ENCODE data around the gene FRMPD2. TPM values are rescaled to one million over a fixed set of nuclear protein-coding genes. Genes with fewer than 3 reads are reported as not detected.

Gene FRMPD2
- total and polyA plus RNA-seq, 2 donors from 2014 or later, result 0.34 to 0.47 TPM

DNA sequence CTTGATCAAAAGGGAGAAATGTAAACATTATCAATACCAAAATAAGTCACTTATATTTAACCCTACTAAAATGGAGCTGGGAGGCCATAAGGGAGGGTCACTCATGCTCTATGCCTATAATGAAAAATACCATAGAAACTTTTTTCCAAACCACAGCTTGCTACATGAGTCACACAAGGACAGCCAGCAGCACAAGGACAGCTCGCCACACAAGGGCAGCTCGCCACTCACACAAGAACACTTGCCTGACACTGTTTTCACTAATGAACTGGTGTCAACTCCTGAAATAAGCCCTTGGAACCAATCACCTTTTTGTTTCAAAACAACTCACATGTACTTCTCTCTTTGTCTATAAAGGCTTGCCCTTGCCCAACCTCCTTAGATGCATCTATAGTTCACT lies 43.3 kb downstream of the FRMPD2 start:
- no peak for FAIRE-seq
- H3K27me3 ChIP-seq (ENCODE audit: control insufficient read depth, insufficient read depth, low read length), result no peaks in the 10 kb centered on the region
- TF ChIP-seq, protein P1, sequence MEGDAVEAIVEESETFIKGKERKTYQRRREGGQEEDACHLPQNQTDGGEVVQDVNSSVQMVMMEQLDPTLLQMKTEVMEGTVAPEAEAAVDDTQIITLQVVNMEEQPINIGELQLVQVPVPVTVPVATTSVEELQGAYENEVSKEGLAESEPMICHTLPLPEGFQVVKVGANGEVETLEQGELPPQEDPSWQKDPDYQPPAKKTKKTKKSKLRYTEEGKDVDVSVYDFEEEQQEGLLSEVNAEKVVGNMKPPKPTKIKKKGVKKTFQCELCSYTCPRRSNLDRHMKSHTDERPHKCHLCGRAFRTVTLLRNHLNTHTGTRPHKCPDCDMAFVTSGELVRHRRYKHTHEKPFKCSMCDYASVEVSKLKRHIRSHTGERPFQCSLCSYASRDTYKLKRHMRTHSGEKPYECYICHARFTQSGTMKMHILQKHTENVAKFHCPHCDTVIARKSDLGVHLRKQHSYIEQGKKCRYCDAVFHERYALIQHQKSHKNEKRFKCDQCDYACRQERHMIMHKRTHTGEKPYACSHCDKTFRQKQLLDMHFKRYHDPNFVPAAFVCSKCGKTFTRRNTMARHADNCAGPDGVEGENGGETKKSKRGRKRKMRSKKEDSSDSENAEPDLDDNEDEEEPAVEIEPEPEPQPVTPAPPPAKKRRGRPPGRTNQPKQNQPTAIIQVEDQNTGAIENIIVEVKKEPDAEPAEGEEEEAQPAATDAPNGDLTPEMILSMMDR (IDR thresholded peaks at IDR 0.05; ENCODE audit: borderline replicate concordance, extremely low read depth, insufficient read depth), result no peak

DNA sequence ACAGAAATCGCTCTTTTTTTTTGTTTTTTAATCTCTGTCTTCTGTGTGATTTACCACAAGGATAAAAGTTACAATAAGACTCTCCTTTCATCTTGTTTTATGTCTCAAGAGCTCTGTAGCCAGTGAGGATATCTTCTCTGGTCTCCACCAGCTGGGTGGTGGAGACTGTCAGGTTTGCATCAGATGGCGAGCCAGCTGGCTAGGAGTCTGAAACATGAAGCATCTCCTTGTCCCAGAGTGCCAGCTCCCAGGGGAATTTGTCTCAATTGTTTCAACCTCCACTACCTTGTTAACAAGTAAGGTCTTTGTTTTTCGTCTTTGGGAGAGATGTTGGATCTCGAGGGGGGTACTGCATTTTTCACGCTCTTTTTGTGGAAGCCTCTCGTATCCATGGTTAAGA lies 47.3 kb downstream of the FRMPD2 start:
- Histone ChIP-seq H3K4me3 (ENCODE audit: low read length in 3 of 3) (no peak overlapping the region), H3K9me3 (ENCODE audit: control insufficient read depth in 2 of 3, insufficient read depth in 1 of 3, low read length in 3 of 3) (no peaks in the 10 kb centered on the region), H3K9ac (ENCODE audit: low read length in 3 of 3) (no peak overlapping the region), H3K4me1 (ENCODE audit: control insufficient read depth in 2 of 3, insufficient read depth in 2 of 3, low read depth in 1 of 3, low read length in 3 of 3) (no peaks in the 10 kb centered on the region), H3K27me3 (ENCODE audit: control insufficient read depth, insufficient read depth, low read length) (no peaks in the 10 kb centered on the region), H3K27ac (ENCODE audit: low read depth in 2 of 2, low read length in 2 of 2) (no peak overlapping the region), H3K36me3 (ENCODE audit: control insufficient read depth in 2 of 3, insufficient read depth in 3 of 3, low read length in 3 of 3) (no peaks in the 10 kb centered on the region)
- no peak for DNase-seq
- intact Hi-C loops (cut with DNase I), result no loop called here
- TF ChIP-seq, protein P1 (IDR thresholded peaks at IDR 0.05; ENCODE audit: borderline replicate concordance, extremely low read depth, insufficient read depth), result no peak
- no peak for FAIRE-seq

More for the DNA sequence above, 43.3 kb downstream of the FRMPD2 start:
- intact Hi-C loops (cut with DNase I), result no loop called here
- Histone ChIP-seq H3K27ac (ENCODE audit: low read depth in 2 of 2, low read length in 2 of 2) (no peak overlapping the region), H3K36me3 (ENCODE audit: control insufficient read depth in 2 of 3, insufficient read depth in 3 of 3, low read length in 3 of 3) (no peaks in the 10 kb centered on the region), H3K9me3 (ENCODE audit: control insufficient read depth in 2 of 3, insufficient read depth in 1 of 3, low read length in 3 of 3) (no peaks in the 10 kb centered on the region), H3K9ac (ENCODE audit: low read length in 3 of 3) (no peak overlapping the region), H3K4me1 (ENCODE audit: control insufficient read depth in 2 of 3, insufficient read depth in 2 of 3, low read depth in 1 of 3, low read length in 3 of 3) (no peaks in the 10 kb centered on the region), H3K4me3 (ENCODE audit: low read length in 3 of 3) (no peak overlapping the region)
- no peak for DNase-seq

- Histone ChIP-seq H3K9ac (ENCODE audit: low read length in 3 of 3) (no peak overlapping the region), H3K27ac (ENCODE audit: low read depth in 2 of 2, low read length in 2 of 2) (no peak overlapping the region), H3K27me3 (ENCODE audit: control insufficient read depth, insufficient read depth, low read length) (no peaks in the 10 kb centered on the region), H3K4me3 (ENCODE audit: low read length in 3 of 3) (no peak overlapping the region), H3K9me3 (ENCODE audit: control insufficient read depth in 2 of 3, insufficient read depth in 1 of 3, low read length in 3 of 3) (no peaks in the 10 kb centered on the region), H3K36me3 (ENCODE audit: control insufficient read depth in 2 of 3, insufficient read depth in 3 of 3, low read length in 3 of 3) (no peaks in the 10 kb centered on the region), H3K4me1 (ENCODE audit: control insufficient read depth in 2 of 3, insufficient read depth in 2 of 3, low read depth in 1 of 3, low read length in 3 of 3) (no peaks in the 10 kb centered on the region)
- TF ChIP-seq, protein P1 (IDR thresholded peaks at IDR 0.05; ENCODE audit: borderline replicate concordance, extremely low read depth, insufficient read depth), result no peak
- FAIRE-seq (no peak), DNase-seq (no peak)
- intact Hi-C loops (cut with DNase I), result no loop called here
These were observed 49.4 kb downstream of the FRMPD2 start for GRCh38 chr10:48224979-48225560.

GRCh38 chr10:48224296-48224695 lies 50.2 kb downstream of the FRMPD2 start:
- no peaks in the 10 kb centered on the region for H3K9me3 ChIP-seq (ENCODE audit: control insufficient read depth in 2 of 3, insufficient read depth in 1 of 3, low read length in 3 of 3)
- TF ChIP-seq, protein P1 (IDR thresholded peaks at IDR 0.05; ENCODE audit: borderline replicate concordance, extremely low read depth, insufficient read depth), result no peak
- DNase-seq (no peak), FAIRE-seq (no peak)
- H3K36me3 ChIP-seq (ENCODE audit: control insufficient read depth in 2 of 3, insufficient read depth in 3 of 3, low read length in 3 of 3), result no peaks in the 10 kb centered on the region
- H3K27me3 ChIP-seq (ENCODE audit: control insufficient read depth, insufficient read depth, low read length), result no peaks in the 10 kb centered on the region
- H3K27ac ChIP-seq (ENCODE audit: low read depth in 2 of 2, low read length in 2 of 2), result no peak overlapping the region
- intact Hi-C loops (cut with DNase I), result no loop called here
- no peak overlapping the region for H3K4me3 ChIP-seq (ENCODE audit: low read length in 3 of 3)
- no peaks in the 10 kb centered on the region for H3K4me1 ChIP-seq (ENCODE audit: control insufficient read depth in 2 of 3, insufficient read depth in 2 of 3, low read depth in 1 of 3, low read length in 3 of 3)
- H3K9ac ChIP-seq (ENCODE audit: low read length in 3 of 3), result no peak overlapping the region
